ENCODE data around the gene PSMB9.

Gene PSMB9

GRCh38 chr6:32839356-32839755 is 14.6 kb upstream of the PSMB9 start:
- no peak overlapping the region for H3K4me3 ChIP-seq (ENCODE audit: low read depth, low read length)

DNA sequence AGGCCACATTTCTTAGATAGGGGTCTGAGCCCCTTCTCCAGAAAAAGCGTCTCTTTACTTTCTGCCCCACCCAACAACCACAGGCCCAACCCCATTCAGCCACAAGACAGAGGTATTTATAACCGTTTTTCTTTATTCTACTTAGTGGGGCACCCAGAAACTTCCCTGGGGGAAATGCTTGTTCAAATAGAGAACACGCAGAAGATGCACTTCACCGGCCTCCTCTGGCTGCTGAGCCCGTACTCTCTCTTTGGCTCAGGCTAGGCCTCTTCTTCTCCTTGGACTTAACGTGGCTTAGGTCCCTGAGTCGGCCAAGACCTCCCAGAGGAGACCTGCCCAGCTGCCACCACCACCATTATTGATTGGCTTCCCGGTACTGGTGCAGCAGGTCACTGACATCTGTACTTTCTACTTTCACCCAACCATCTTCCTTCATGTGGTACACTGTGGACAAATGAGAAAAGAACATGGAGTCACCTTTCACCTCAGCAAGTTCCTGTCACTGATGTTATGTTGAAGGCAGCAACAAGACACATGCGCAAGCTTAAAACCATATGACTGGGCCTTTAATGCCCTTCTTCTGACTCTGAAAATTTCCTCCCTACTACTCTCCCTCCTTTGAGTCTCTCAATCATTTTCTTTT is 13.3 kb upstream of the PSMB9 start:
- H3K4me3 ChIP-seq (ENCODE audit: low read depth, low read length) = no peak overlapping the region

DNA sequence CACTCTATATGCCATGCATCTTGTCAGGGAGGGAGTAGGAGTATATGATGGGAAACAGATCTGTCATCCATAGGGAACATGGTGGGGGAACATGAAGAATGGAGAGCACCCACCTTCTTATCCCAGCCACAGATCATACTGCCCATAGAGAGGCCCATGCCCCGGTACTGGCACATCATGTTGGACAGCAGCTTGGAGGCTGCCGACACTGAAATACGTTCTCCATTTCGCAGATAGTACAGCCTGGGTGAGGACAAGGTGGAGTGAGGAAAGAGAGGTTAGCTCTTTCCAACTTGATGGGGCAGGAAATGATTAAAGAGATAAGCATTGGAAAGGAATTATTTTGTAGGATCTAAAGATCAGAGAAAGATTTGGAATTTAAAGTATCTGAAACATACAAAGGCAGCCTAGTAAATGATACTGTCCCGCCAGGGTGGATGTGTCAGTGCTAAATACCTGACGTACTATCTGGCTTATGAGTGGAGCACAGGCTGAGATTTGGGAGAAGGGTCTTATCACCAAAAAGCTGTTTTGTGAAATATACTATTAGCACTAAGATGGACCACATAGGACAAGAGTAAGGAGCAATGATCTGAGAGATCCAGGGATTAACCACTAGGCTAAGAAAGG is 11.9 kb upstream of the PSMB9 start:
- H3K4me3 ChIP-seq (ENCODE audit: low read depth, low read length) = no peak overlapping the region

DNA sequence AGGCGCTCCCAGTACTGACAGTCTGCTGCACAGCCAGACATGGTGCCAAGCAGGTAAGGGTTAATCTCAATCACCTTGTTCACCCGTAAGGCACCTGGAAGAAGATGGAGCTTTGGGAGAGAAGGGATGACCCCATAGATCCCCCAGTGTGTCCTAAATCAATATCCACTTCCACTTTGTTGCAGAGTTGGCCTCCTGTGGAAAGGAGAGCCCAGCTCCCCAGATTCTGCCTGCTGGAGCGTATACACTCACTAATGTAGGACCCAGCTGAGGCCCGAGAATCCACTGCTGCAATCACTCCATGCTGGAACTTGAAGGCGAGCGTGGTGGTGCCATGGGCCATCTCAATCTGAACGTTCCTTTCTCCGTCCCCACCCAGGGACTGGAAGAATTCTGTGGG is 11.3 kb upstream of the PSMB9 start:
- H3K4me3 ChIP-seq (ENCODE audit: low read depth, low read length) = no peak overlapping the region

DNA sequence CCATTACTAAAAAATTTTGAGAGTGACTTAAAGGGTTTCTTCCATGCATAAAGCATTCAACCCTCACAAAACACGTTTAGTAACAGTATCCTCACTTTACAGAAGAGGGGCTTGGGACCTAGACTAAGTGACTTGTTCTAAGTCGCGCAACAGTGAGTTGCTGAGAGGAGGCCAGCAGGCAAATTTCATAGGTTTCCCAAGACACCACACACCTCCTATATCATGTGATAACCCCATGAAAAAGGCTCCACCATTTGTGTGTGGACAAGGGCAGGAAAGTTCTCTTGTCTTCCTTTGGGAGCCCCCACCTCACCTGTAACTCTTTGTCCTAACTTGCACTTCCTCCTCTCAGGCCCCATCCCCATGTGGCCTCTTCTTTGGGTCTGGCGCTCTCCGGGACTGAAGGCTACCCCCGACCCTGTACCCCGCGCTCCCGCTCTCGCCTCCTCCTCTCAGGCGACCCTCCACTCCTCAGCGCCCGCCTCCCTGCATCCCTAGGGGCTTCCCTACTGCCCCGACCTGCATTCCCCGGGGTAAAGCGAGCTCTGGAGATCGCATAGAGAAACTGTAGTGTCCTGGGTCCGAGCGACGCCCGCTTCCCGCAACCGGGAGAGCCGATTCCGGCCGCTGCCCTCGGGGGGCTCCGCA is 10.5 kb upstream of the PSMB9 start:
- H3K4me3 ChIP-seq (ENCODE audit: low read depth, low read length) = peak overlapping the region; percentile 74

GRCh38 chr6:32843979-32844838 is 9.8 kb upstream of the PSMB9 start, which contains the start of gene PSMB8:
PSMB8 (minus strand) TSS chr6:32844047; CDS start chr6:32843996, 51 bp downstream.
- H3K4me3 ChIP-seq (ENCODE audit: low read depth, low read length) = peak within 1 kb of the TSS; percentile 74

- no peak overlapping the region for H3K4me3 ChIP-seq (ENCODE audit: low read depth, low read length)
These were observed 9.1 kb upstream of the PSMB9 start for GRCh38 chr6:32844839-32845383.

DNA sequence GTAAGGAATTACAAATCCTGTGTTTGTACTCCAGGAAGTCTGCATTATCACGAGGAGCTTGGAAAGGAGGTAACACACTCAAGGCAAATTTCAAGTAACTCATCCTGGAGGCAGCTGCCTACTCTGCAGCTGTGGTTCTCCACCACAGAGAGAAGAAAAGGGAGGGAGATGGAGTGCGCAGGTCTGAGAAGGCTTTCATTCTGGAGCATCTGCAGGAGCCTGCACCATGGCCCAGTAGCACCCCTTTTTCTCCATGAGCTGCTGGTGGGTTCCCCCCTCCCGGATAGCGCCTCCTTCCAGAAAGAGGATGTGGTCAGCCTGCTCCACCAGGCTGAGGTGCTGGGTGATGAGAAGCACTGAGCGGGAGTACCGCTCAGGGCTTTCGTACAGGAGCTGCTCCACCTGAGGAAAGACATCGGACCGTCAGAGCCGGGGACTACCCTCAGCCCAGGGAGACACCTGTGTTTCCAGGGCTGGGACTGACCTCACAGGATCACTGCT is 8.6 kb upstream of the PSMB9 start:
- H3K4me3 ChIP-seq (ENCODE audit: low read depth, low read length) = no peak overlapping the region

GRCh38 chr6:32847004-32847403 is 7.0 kb upstream of the PSMB9 start:
- no peak overlapping the region for H3K4me3 ChIP-seq (ENCODE audit: low read depth, low read length)

DNA sequence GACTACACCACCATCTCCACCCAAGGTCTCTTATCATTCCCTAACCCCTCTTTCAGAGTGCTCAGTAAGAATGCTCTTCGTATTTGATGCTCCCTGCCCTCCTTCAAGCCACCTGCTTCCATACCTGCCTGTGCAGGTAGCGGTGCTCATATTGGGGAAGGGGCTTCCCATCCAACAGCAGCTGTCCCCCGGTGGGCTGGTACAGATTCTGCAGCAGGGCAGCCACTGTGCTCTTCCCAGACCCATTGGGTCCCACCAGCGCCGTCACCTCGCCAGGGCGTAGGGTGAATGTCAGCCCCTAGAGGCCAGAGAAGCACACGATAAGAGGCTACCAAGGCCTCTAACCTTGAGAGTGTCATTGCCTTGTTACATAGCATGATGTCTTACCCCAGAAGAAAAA is 6.2 kb upstream of the PSMB9 start:
- no peak overlapping the region for H3K4me3 ChIP-seq (ENCODE audit: low read depth, low read length)

DNA sequence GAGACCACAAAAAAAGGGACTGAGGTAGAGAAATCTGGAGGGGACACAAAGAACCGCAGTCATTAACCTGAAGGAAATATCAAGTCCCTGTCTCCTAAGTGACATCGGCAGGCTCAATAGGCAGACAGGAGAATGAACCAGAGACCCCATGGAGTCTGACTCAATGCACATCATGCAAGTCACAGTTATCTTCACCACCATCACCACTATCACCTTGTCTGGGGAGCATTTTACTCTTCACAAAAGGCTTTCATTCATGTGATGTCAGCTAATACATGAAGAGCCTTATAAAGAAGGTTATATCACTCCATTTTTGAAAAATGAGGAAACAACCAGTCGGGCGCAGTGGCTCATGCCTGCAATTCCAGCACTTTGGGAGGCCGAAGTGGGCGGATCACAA is 4.9 kb upstream of the PSMB9 start:
- H3K4me3 ChIP-seq (ENCODE audit: low read depth, low read length) = no peak overlapping the region

- H3K4me3 ChIP-seq (ENCODE audit: low read depth, low read length) = no peak overlapping the region
These were observed 3.0 kb upstream of the PSMB9 start for GRCh38 chr6:32851025-32851424.

GRCh38 chr6:32852018-32852843 is 1.8 kb upstream of the PSMB9 start:
- H3K4me3 ChIP-seq (ENCODE audit: low read depth, low read length) = peak overlapping the region; percentile 75

DNA sequence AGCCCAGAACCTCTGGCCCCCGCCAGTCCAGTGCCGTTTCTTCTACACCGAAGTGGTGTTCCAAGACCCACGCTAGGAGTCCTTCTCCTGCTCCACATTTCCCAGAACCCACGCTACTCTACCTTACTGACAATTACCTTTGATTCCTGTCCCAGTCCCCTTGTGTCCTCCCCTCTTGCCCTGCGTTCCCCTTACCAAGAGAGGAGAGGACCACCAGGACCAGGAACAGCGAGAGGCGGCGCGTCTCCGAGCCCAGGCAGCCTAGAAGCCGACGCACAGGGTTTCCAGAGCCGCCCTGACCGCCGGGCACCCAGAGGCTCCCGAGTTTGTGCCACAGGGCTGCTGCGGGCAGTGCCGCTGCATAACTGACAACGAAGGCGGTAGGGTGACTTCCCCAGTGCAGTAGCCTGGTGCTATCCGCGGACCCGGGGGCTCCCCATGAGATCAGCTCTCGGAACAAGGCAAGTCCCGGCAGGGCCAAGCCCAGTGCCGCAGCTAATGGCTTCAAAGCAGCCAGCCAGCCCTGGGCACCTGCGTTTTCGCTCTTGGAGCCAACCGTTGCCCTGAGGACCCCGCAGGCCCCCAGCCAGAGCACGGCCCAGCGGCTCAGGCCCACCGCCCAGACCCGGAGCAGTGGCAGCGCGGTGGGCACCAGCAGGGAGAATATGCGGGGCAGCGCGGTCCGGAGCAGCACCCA is 1.0 kb upstream of the PSMB9 start:
- H3K4me3 ChIP-seq (ENCODE audit: low read depth, low read length) = peak overlapping the region; percentile 75

GRCh38 chr6:32854376-32855178 is 585 bp downstream of the PSMB9 start:
- H3K4me3 ChIP-seq (ENCODE audit: low read depth, low read length) = peak overlapping the region; percentile 75

DNA sequence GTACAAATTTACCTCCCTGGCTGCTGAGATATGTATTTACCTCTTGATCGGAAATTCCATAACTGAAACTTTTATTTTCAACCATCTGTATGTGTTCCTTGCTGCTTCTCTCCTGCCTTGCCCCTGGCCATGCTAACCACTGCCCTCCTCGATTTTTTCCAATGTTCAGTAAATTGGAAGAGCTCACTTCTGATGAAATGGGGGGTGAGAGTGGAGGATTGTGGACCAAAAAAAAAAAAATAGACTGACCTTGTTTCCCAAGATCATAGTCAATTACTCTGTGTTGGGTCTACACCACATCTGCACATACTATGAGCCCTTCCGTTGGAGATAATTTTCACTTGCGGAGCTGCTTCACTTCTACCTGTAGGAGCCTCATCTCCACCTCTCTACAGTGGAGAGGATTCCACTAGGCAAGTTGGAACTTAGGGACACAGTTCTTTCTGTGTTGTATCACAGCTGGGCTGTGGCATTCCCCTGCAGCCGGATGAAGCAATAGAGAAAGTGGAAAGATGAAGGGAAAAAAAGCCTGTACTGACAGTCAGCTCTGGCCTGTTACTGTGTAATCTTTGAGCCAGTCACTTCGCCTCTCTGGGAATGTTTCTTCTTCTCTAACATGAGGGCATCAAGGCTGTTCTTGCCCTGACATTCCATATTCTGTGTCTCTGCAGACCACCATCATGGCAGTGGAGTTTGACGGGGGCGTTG is 1.6 kb downstream of the PSMB9 start:
- H3K4me3 ChIP-seq (ENCODE audit: low read depth, low read length) = no peak overlapping the region

DNA sequence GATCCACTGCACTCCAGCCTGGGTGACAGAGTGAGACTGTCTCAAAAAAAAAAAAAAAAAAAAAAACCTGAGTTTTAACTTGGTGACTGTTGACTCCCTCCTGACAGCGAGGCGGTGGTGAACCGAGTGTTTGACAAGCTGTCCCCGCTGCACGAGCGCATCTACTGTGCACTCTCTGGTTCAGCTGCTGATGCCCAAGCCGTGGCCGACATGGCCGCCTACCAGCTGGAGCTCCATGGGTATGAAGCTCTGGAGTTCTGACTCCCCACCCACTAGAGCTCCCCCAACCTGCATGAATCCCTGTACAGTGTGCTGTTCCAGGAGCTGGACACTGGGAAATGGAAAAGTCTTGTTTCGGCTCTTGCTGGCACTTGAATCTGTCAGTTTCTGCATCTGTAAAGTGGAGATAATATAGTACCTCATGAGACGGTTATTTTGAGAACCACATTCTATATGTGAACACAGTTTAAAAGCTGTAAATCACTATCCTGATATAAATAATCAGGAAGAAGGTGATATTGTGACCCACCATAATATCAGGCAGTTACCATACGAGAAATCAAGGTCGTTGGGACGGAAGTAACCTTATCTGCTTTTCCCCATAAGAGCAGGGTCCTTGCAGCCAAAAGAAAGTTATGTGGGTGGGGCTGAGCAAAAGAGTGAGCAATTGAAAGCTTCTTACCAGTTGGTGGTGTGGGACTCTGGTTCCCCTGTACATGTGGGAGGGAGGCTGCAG is 3.3 kb downstream of the PSMB9 start:
- H3K4me3 ChIP-seq (ENCODE audit: low read depth, low read length) = no peak overlapping the region

Data from iPS-11a (cell line).